Upper lobe of left lung (tissue), 4 donors: ENCODE results near the gene ARRDC5.
"Not testable (repeated sequence)": the region's sequence is repeated elsewhere in the genome, so short reads cannot be mapped to it uniquely, and the experiment has no call there.

Experiments
- EP300 ChIP-seq, 4 donors: sonication (generic); formaldehyde crosslinking; IDR thresholded peaks; one replicate each; pipeline ENCODE4 v1.5.1; 2017; ENCODE audit warnings: antibody characterized with exemption in 4 of 4, control low read depth in 2 of 4
- POLR2A ChIP-seq, 4 donors: fragments of 450-650 bp; IDR thresholded peaks; one replicate each; pipeline ENCODE4 v1.5.1; 2016 to 2017; ENCODE audit warnings: antibody characterized with exemption in 4 of 4, mild to moderate bottlenecking in 2 of 4
- POLR2AphosphoS5 ChIP-seq, 2 donors: sonication (generic); formaldehyde crosslinking; IDR thresholded peaks; one replicate each; pipeline ENCODE4 v1.5.1; 2017; ENCODE audit warnings: antibody characterized with exemption in 2 of 2
- TF ChIP-seq, protein P1 (sequence below), 6 experiments: fragments of 450-650 bp in 4 of 6; fragments of 200-600 bp in 2 of 6; sonication (generic) in 2 of 6; IDR thresholded peaks; one replicate each; pipeline ENCODE4 v1.5.1; 2016 to 2019; ENCODE audit warnings: antibody characterized with exemption in 6 of 6

DNA sequence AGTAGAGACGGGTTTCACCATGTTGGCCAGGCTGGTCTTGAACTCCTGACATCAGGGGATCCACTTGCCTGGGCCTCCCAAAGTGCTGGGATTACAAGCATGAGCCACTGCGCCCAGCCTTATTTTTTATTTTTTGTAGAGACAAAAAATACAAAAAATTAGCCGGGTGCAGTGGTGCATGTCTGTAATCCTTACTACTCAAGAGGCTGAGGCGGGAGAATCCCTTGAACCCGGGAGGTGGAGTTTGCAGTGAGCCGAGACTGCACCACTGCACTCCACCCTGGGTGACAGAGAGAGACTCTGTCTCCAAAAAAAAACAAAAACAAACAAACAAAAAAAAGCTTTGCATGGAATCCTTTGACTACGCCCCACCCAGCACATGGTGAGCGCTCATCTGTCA, 49.2 kb downstream of the ARRDC5 start:
- TF ChIP-seq, protein P1, sequence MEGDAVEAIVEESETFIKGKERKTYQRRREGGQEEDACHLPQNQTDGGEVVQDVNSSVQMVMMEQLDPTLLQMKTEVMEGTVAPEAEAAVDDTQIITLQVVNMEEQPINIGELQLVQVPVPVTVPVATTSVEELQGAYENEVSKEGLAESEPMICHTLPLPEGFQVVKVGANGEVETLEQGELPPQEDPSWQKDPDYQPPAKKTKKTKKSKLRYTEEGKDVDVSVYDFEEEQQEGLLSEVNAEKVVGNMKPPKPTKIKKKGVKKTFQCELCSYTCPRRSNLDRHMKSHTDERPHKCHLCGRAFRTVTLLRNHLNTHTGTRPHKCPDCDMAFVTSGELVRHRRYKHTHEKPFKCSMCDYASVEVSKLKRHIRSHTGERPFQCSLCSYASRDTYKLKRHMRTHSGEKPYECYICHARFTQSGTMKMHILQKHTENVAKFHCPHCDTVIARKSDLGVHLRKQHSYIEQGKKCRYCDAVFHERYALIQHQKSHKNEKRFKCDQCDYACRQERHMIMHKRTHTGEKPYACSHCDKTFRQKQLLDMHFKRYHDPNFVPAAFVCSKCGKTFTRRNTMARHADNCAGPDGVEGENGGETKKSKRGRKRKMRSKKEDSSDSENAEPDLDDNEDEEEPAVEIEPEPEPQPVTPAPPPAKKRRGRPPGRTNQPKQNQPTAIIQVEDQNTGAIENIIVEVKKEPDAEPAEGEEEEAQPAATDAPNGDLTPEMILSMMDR (IDR thresholded peaks at IDR 0.05) = not testable (repeated sequence)
- not testable (repeated sequence) for TF ChIP-seq EP300, POLR2A, POLR2AphosphoS5 (IDR thresholded peaks at IDR 0.05)
